Measurements from ENCODE around the gene DGCR6L.
A peak's percentile ranks its signal among the peaks of the same experiment; 100 is the strongest.
"Not testable (repeated sequence)": the region's sequence is repeated elsewhere in the genome, so short reads cannot be mapped to it uniquely, and the experiment has no call there.

Gene DGCR6L

DNA sequence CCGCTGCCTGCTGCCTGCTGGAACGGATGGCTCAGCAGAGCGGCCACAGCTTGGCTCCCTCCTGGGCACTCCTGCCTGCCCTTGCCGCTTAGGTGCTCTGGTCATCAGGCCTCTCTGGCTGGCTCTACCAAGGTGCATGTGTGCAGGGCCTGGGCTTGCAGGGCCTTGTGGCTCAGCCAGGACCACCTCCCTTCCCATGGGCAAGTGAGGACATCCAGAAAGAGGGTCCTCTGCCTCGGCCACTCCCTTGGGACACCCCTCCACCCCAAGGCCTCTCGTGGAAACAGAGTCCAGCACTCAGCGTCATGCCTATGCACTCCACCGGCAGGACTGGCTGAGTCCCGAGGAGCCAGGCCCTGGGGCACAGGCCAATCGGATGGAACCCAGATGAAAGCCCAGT, 45.5 kb downstream of the DGCR6L start:
- not testable (repeated sequence) for DNase-seq

DNA sequence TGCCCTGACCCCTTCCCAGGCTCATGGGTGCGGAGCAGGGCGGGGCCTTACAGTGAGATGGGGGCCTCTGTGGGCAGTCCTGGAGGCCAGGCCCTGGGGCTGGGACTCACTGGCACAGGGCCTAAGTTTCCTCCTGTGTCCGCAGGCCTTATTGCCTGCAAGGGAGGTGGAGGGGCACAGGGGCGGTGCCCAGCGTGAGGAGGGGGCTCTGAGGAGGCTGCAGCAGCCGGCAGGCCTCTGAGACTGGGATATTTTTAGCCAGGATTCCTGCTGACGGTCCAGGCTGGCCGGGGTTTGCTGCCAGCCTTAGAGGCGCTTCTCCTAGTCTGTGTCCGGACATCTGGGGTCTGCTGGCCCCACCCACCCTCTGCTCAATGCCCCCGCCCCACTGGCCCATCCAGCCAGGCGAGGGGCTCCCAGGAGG, 46.1 kb downstream of the DGCR6L start:
- no peak for DNase-seq

DNA sequence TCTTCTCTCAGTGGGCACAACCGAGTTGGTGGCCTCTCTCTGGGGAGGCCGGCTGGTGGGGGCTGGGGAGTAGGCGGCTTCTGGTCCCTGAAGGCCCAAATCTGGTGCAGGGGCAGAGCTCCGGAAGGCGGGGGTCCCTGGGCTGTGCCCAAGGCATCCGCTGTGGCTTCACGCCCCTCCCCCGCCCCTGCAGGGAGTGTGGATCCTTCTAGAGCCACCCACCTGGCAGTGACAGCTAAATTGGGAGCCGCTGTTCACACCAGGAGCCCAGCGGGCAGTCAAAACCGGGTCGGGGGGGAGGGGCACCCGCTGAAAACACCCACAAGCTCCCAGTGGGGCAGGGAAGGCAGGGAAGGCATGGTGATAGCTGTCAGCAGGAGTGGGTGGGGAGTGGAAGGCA, 47.2 kb downstream of the DGCR6L start:
- no peak for DNase-seq

GRCh38 chr22:20272174-20272573, 47.7 kb downstream of the DGCR6L start:
- DNase-seq, result no peak

DNA sequence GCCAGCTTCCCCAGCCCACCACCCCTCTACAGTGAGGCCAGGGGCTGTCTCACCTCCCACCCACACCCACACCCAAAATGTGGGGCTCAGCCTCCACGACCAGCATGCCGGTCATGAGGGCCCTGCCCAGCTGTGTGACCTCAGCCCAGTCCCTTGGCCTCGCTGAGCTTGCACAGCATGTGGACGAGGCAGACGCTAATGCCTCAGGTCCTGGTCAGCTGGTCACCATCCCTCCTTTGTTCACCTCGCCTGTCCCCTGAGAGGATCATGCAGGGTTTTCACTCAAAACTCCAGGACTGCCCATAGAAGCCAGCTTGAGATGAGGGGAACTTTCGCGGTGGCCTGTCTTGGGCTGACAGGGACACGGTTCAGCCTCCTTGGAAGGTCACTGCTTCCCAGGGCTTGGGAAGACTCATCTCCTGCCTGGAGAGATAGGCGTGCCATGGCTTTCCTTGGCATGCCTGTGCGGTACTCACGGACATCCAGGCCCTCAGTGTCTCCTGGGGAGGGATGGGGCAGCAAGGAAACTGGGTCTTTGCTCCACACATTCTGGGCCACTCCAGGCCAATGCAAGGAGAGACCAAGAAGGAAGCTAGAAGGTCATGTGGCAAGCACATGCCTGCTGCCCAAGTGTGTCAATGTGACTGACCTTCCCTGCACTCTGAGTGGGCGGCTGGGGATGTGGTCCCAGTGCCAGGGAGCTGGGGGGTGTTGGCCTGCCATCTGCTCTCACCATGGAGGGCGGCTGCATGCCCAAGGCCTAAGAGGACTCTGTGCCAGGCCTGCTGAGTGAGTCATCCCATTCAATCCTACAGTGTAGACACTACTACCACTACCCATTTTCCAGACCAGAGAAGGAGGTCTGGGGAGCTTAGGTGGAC, 48.5 kb downstream of the DGCR6L start:
- no peak for DNase-seq

GRCh38 chr22:20270190-20271113, 49.4 kb downstream of the DGCR6L start:
- DNase-seq, result not testable (repeated sequence)

DNA sequence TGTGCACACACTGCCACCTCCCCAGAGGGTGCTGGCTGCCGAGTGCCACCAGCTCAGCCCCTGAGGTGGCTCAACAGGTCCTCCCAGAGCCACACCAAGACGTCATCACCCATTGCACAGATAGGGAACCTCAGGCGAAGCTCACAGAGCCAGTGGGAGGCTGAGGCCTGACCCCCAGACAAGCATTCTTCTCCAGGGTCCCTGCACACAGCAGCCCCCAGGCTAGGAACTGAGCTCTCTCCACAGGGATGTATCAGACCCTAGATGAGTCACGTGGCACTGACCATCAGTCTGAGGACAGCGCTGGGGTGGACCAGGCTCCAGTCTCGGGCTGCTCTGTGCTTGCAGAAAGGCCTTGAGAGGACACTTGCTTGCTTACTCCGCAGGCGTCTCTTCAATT, 50.2 kb downstream of the DGCR6L start:
- not testable (repeated sequence) for DNase-seq

DNA sequence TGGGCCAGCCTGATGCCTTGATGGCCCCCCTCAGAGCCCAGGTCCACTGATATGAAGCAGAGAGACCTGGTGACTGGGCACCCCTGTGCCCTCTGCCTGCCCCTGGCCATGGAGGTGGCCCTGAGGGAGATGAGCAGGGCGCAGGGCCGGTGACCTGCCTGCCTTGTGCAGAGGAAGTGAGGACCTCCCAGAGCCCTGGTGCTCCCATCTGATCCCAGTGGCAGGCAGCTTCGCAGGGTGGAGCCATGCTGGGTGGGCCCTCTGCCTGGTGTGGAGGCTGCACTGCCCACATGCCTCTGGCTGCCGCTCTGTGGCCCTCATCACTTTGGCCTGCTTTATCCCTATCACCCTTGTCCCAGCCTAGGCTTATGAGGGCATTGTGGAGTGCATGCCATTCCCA, 50.7 kb downstream of the DGCR6L start:
- not testable (repeated sequence) for DNase-seq

- peak; percentile 16 for DNase-seq
These were observed 51.4 kb downstream of the DGCR6L start, which contains the start of gene RTN4R for GRCh38 chr22:20268279-20269012. Gene RTN4R (minus strand): TSS chr22:20268318. CDS start chr22:20268092, 226 bp downstream.

GRCh38 chr22:20267441-20268278, 52.2 kb downstream of the DGCR6L start:
- DNase-seq, result no peak

- not testable (repeated sequence) for DNase-seq
These were observed 53.0 kb downstream of the DGCR6L start for GRCh38 chr22:20266667-20267440.

DNA sequence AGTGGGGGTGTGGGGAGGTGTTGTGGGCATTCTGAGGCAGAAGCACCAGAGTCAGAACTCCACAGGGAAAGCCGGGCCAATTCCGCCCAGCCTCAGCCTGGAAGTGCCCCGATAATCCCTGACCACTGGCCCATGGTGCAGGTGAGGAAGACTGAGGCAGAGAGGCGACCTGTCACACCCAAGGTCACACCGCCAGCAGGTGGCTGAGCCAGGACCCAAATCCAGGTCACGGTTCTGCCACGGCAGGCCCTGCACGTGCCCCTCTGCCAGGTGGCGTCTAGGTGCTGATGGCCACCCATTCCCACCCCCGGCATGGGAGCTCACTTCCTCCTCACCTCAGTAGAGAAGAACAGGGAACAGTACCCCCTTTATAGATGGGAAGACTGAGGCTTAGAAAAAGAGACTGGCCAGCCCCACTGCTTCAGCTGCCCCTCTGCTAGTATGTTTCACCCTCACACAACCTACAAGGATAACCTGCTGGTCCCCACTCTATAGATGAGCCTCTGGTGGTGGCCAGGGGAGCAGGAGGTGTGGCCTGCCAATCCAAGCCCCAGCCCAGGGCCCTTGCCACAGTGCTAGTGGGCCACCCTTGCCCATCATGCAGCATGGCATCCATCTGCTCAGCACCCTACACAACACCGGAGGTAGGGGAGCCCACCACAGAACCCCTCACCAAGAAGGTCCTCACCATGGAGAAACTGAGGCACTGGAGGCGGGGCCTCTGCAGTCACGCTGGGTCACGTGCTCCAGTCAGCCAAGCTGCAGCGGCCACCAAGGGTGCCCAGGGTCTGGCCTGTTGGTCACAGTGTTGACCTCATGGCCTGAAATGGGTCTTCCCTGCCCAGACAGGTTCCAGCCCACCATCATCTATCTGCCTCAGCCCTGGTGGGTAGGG, 53.8 kb downstream of the DGCR6L start:
- DNase-seq, result not testable (repeated sequence)

DNA sequence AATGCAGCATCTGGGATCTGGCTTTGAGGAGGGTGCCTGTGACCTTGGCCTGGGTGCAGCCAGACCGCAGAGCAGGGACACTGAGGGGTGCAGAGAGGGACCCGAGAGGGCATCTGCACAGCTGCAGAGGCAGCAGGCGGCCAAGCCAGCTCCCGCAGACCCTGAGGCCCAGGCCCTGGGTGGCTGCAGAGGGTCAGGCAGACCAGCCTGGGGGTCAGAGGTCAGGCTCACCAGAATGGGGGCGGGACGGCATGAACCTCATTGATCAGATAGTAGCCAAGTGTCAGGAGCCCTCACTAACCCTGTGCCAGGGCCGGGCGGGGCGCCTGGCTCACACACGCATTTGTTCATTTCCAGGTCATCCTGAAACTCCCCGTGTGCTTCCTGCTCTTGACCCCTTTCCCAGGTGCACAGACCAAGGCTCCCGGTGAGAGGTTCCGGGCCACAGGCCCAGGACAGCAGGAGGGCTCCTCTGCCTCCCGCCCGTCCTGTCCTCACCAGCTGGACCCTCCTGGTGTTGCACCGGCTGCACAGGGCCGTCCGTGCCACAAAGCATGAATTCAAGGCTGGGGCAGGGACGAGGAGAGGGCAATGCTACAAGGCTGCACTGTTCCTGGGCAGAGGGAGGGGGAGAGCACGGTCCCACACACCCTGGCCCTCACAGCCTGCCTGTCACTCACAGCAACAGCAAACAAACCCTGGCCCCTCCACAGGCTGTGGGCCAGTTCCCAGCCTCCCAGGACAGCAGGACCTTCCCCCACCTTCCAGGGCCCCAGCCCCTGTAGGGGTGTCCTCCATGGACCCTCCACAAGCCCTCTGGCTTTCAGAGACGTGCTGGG, 55.0 kb downstream of the DGCR6L start:
- no peak for DNase-seq
